UCSD-AML1 (cell line): Measurements from ENCODE around the gene CSAG2.

Experiments
- DNase-seq: peaks from one replicate; lab custom pipeline; 2025; ENCODE audit not compliant: unreplicated experiment; lab: John Stamatoyannopoulos, UW

CSAG2 gene

GRCh38 chrX:152663086-152663485 lies 46.0 kb downstream of the CSAG2 start:
- no peak for DNase-seq

GRCh38 chrX:152658302-152658701 lies 50.8 kb downstream of the CSAG2 start:
- DNase-seq, result no peak
